Epithelial cell of proximal tubule (primary cell): ENCODE results near the gene CHIC2. TPM values are rescaled to one million over a fixed set of nuclear protein-coding genes. Genes with fewer than 3 reads are reported as not detected.

ENCODE experiments used
- DNase-seq: peaks from one replicate; pipeline ENCODE4 v3.0.0-alpha.2; 2011; ENCODE audit warnings: low read depth
- H3K4me3 ChIP-seq: 2 replicates; pipeline ENCODE4 v1.5.1; 2011; ENCODE audit warnings: low read depth, mild to moderate bottlenecking, low read length
- CTCF ChIP-seq: conservative IDR thresholded peaks from 2 replicates; pipeline ENCODE4 v1.5.1; 2012; ENCODE audit warnings: low read depth, mild to moderate bottlenecking, low read length
- total RNA-seq: library from RNA; depleted of rRNA; stranded (reverse); fragments of >200 nt; gene quantifications from 2 replicates; pipeline ENCODE4 v1.2.3, GENCODE V29; 2015

Gene CHIC2
- total RNA-seq, 1 donor from 2014 or later: 23.5 TPM

- no peak overlapping the region for H3K4me3 ChIP-seq
- TF ChIP-seq CTCF: no peak
- no peak for DNase-seq
These were observed 12.3 kb upstream of the CHIC2 start for GRCh38 chr4:54076673-54077072.

GRCh38 chr4:54074381-54074780 is 10.0 kb upstream of the CHIC2 start:
- H3K4me3 ChIP-seq: no peak overlapping the region
- no peak for TF ChIP-seq CTCF
- no peak for DNase-seq

- TF ChIP-seq CTCF: no peak
- no peak overlapping the region for H3K4me3 ChIP-seq
- DNase-seq: no peak
These were observed 9.0 kb upstream of the CHIC2 start for GRCh38 chr4:54073271-54073880.

- no peak overlapping the region for H3K4me3 ChIP-seq
- no peak for DNase-seq
- no peak for TF ChIP-seq CTCF
These were observed 2.8 kb upstream of the CHIC2 start for GRCh38 chr4:54067166-54067565.

GRCh38 chr4:54066718-54067129 is 2.3 kb upstream of the CHIC2 start:
- no peak overlapping the region for H3K4me3 ChIP-seq
- TF ChIP-seq CTCF: no peak
- DNase-seq: no peak

GRCh38 chr4:54066088-54066415 is 1.6 kb upstream of the CHIC2 start:
- no peak for TF ChIP-seq CTCF
- DNase-seq: no peak
- H3K4me3 ChIP-seq: no peak overlapping the region

GRCh38 chr4:54065282-54066087 is 1.1 kb upstream of the CHIC2 start:
- H3K4me3 ChIP-seq: no peak overlapping the region
- no peak for DNase-seq
- no peak for TF ChIP-seq CTCF
